Omental fat pad (tissue), 4 donors: ENCODE measurements around the gene HCN3. TPM values are rescaled to one million over a fixed set of nuclear protein-coding genes. Genes with fewer than 3 reads are reported as not detected.

Experiments
- ATAC-seq: fragments of 150-250 bp; one replicate; pipeline ENCODE4 v1.9.1; 2016; ENCODE audit warnings: mild to moderate bottlenecking, moderate library complexity; ENCODE audit not compliant: low FRiP score
- DNase-seq: peaks from one replicate; pipeline ENCODE4 v3.0.0-alpha.2; 2019; ENCODE audit warnings: low spot score
- total RNA-seq, 4 donors: library from RNA; depleted of rRNA; stranded (reverse); fragments of >200 nt; gene quantifications; one replicate each; pipeline ENCODE4 v1.1.0, GENCODE V29; 2016
- TF ChIP-seq, protein P1 (sequence below), 3 donors: fragments of 450-650 bp; IDR thresholded peaks; one replicate each; pipeline ENCODE4 v1.5.1; 2016 to 2017; ENCODE audit warnings: antibody characterized with exemption in 3 of 3, mild to moderate bottlenecking in 3 of 3, moderate library complexity in 2 of 3

HCN3 gene
- total RNA-seq, 4 donors from 2014 or later, result 0.36 to 2.3 (median 1.2) TPM

DNA sequence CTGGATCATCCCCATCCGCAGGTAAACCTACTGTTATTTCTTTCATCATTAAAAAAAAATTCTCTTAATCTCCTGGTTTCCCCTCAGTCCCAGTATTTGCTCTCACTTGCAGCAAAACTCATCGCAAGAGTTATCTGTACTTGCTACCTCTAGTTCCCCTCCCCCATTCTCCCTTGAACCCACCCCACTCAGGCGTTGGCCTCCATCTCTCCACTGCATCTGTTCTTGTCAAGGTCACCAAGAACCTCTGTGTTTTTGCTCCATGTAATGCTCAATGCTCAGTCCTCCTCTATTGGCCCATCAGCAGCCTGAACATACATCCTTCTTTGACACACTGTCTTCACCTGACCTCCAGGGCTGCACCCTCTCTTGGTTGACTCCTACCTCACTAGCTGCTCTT, 19.4 kb downstream of the HCN3 start:
- ATAC-seq (no peak), DNase-seq (no peak)
- TF ChIP-seq, protein P1, sequence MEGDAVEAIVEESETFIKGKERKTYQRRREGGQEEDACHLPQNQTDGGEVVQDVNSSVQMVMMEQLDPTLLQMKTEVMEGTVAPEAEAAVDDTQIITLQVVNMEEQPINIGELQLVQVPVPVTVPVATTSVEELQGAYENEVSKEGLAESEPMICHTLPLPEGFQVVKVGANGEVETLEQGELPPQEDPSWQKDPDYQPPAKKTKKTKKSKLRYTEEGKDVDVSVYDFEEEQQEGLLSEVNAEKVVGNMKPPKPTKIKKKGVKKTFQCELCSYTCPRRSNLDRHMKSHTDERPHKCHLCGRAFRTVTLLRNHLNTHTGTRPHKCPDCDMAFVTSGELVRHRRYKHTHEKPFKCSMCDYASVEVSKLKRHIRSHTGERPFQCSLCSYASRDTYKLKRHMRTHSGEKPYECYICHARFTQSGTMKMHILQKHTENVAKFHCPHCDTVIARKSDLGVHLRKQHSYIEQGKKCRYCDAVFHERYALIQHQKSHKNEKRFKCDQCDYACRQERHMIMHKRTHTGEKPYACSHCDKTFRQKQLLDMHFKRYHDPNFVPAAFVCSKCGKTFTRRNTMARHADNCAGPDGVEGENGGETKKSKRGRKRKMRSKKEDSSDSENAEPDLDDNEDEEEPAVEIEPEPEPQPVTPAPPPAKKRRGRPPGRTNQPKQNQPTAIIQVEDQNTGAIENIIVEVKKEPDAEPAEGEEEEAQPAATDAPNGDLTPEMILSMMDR (IDR thresholded peaks at IDR 0.05), result no peak

DNA sequence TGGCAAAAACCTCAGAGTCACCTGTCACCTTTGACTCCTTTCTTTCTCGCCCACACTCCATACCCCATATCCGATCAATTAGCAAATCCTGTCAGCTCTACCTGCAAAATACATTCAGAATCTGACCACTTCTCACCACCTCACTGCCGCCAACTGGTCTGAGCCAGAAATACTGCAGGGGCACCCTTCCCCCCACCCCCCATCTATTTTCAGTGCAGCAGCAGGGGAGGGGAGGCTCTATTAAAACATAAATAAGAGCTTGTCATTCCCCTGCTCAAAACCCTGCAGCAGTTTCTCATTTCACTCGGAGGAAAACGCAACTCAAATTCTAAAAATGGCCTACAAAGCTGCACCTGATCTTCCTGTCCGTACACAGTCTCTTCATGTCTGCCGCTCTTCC, 20.1 kb downstream of the HCN3 start:
- ATAC-seq (no peak), DNase-seq (no peak)

DNA sequence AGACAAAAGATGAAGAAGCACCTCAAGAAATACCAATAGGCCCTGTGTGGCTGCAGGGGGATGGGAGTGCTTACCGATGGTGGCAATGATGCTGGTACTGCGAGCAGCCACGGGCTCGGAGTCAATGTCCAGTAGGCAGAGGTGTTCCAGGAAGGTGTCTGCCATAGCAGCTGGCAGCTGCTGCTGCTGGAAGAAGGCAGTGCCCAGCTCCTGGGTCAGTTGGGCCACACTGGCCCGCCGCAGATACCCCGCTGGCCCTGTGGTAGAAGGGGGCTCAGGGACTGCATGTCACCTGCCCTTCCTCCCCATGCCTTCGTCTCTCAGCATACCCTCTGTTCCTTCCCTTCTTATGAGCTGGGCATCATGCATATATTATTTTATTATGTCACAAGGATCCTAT, 22.8 kb downstream of the HCN3 start:
- no peak for ATAC-seq
- TF ChIP-seq, protein P1 (IDR thresholded peaks at IDR 0.05), result no peak
- no peak for DNase-seq

More for the DNA sequence above, 20.1 kb downstream of the HCN3 start:
- TF ChIP-seq, protein P1 (IDR thresholded peaks at IDR 0.05), result no peak

DNA sequence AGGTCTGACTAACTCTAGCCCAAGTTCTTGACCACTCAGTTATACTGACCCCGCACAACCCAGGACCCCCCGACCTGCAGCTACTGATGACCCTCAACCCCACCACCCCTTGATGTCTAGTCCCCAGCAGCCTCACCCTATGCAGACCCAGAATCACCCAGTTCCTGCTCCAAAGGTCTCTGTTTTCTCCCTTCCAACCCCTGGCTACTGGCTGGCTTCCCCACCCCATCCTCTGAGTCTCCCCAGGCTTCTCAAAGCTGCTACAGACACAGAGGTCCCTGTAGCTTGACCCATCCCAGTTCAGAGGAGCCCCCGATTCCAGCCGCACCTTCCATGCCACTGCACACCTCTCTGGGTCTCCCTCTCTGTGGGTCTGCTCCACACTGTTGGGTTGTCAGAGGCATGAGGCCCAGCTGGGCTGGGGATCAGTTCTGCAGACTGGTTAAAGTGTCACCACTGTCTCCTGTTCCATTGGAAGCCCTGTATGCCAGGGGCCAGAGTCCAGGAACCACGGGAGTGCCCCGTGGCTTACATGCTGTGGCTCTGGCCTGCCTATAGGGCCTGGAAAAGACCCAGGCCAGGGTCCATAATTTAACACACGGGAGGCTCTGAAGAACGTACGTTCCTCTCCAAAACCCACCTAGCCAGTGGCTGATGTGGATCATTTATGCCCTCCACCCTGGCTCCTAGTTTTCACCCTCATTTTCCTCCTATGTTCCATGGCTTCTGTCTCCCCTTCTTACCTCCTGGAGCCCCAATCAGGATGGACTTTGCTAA, 23.5 kb downstream of the HCN3 start:
- DNase-seq (no peak), ATAC-seq (no peak)
- TF ChIP-seq, protein P1 (IDR thresholded peaks at IDR 0.05), result no peak

DNA sequence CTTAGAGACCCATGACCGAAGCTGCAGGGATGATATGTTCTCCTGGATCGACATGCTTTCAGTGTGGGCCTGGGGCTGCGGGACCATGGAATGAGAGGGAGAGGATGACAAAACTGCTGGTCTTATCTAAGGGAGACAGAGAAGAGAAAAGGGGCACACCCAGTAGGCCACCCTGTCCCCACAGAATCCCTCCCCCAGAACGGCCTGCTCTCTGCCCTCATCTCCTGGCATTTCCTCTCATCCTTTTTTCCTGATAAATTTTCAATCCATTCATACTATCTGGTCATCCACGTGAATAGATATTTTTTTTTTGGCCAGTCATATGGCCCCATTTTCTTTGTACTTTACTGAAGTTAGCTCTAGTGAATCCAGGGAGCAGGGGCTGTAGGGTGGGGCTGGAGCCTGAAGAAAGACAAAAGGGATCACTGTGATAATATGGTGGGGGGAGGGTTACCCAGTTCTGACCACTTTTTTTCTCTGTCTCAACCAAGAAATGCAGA, 24.1 kb downstream of the HCN3 start, which contains the start of gene PKLR:
TSS of gene PKLR (minus strand) at position 97 of the 500 bp plus-strand sequence. CDS start at position 54, 43 bp downstream.
- TF ChIP-seq, protein P1 (IDR thresholded peaks at IDR 0.05), result no peak
- DNase-seq (no peak), ATAC-seq (no peak)

DNA sequence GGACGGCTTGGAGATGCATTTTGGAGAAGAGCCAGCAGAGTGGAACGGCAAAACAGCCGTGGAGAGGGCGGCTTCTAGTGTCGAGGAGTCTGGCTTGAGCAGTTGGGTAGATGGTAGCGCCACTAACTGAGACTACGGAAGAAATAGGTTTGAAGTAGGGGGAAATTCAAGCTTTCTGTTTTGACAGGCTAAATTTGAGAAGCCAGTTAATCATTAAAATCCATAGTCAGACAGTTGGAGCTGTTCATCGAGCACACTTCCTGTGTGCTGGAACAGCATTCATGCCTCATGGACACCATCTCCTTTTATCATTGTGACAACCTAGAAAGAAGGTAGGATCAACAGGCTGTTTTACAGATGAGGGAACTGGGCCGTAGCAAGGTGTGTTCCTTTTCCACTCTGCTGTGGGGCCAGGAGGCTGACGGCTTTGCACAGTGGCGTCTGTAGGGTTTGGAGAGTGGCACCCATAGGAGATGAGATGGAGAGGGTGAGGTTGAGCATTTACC, 27.3 kb downstream of the HCN3 start:
- no peak for DNase-seq
- TF ChIP-seq, protein P1 (IDR thresholded peaks at IDR 0.05), result no peak
- no peak for ATAC-seq
